ENCODE results near the gene TSPAN2.

The TSPAN2 gene

DNA sequence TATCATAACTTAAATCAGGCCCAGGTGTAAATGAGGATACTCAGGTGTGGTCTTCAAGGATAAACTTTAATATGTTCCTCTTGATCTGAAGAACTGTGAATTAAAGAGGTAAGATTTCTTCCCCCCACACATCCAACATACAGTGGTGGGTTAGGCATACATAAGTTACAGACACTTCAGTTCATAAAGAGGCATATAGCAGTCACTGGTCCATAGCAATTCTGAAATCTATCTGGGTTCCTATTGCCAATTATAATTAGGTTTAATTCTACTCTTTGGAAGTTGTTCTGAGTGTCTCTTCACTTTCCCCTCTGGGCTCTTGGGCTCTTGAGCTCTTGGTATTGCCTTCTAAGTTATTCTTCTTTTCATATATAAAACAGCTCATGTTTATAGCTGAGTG is 32.5 kb upstream of the TSPAN2 start:
- Histone ChIP-seq H3F3A (ENCODE audit: insufficient read depth) (no peaks in the 10 kb centered on the region), H3K27me3 (ENCODE audit: low read length) (no peaks in the 10 kb centered on the region), H4K20me1 (ENCODE audit: low read depth, low read length) (no peaks in the 10 kb centered on the region), H3K79me2 (ENCODE audit: insufficient read depth, low read length) (no peaks in the 10 kb centered on the region), H3K27ac (ENCODE audit: low read depth, low read length) (no peak overlapping the region), H3K4me3 (ENCODE audit: insufficient read depth, low read length, poor library complexity, severe bottlenecking) (no peak overlapping the region), H2AFZ (ENCODE audit: low read depth, low read length, severe bottlenecking) (no peak overlapping the region), H3K36me3 (ENCODE audit: low read length) (no peaks in the 10 kb centered on the region), H3K9me2 (replicated peaks; ENCODE audit: insufficient read depth, low read length) (no peaks in the 10 kb centered on the region), H3K4me2 (ENCODE audit: low read depth, low read length, poor library complexity, severe bottlenecking) (no peak overlapping the region), H3K9me3 (ENCODE audit: insufficient read depth, low read length) (no peaks in the 10 kb centered on the region), H3K9ac (ENCODE audit: low read length) (no peak overlapping the region)
- TF ChIP-seq EZH2phosphoT487 (conservative IDR thresholded peaks at IDR 0.05; ENCODE audit: low read length), result no peak
- TF ChIP-seq, protein P1, sequence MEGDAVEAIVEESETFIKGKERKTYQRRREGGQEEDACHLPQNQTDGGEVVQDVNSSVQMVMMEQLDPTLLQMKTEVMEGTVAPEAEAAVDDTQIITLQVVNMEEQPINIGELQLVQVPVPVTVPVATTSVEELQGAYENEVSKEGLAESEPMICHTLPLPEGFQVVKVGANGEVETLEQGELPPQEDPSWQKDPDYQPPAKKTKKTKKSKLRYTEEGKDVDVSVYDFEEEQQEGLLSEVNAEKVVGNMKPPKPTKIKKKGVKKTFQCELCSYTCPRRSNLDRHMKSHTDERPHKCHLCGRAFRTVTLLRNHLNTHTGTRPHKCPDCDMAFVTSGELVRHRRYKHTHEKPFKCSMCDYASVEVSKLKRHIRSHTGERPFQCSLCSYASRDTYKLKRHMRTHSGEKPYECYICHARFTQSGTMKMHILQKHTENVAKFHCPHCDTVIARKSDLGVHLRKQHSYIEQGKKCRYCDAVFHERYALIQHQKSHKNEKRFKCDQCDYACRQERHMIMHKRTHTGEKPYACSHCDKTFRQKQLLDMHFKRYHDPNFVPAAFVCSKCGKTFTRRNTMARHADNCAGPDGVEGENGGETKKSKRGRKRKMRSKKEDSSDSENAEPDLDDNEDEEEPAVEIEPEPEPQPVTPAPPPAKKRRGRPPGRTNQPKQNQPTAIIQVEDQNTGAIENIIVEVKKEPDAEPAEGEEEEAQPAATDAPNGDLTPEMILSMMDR (IDR thresholded peaks at IDR 0.05; ENCODE audit: insufficient read depth, low read length, poor library complexity, severe bottlenecking), result no peak

DNA sequence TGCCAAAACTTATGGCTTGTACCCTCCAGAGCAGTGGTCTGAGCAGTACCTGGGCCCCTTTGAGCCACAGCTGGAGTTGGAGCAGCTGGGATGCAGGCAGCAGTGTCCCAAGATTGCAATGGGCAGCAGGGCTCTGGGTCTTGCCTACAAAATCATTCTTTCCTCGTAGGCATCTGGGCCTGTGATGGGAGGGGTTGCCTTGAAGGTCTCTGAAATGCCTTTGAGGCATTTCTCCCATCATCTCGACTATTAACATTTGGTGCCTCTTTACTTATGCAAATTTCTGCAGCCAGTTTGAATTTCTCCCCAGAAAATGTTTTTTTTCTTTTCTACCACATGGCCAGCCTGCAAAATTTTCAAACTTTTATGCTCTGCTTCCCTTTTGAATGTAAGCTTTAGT is 31.0 kb upstream of the TSPAN2 start:
- TF ChIP-seq, protein P1 (IDR thresholded peaks at IDR 0.05; ENCODE audit: insufficient read depth, low read length, poor library complexity, severe bottlenecking), result no peak
- TF ChIP-seq EZH2phosphoT487 (conservative IDR thresholded peaks at IDR 0.05; ENCODE audit: low read length), result no peak
- Histone ChIP-seq H2AFZ (ENCODE audit: low read depth, low read length, severe bottlenecking) (no peak overlapping the region), H3K9me2 (replicated peaks; ENCODE audit: insufficient read depth, low read length) (no peaks in the 10 kb centered on the region), H4K20me1 (ENCODE audit: low read depth, low read length) (no peaks in the 10 kb centered on the region), H3K27ac (ENCODE audit: low read depth, low read length) (no peak overlapping the region), H3K9ac (ENCODE audit: low read length) (no peak overlapping the region), H3K4me3 (ENCODE audit: insufficient read depth, low read length, poor library complexity, severe bottlenecking) (no peak overlapping the region), H3K36me3 (ENCODE audit: low read length) (no peaks in the 10 kb centered on the region), H3K79me2 (ENCODE audit: insufficient read depth, low read length) (no peaks in the 10 kb centered on the region), H3K9me3 (ENCODE audit: insufficient read depth, low read length) (no peaks in the 10 kb centered on the region), H3F3A (ENCODE audit: insufficient read depth) (no peaks in the 10 kb centered on the region), H3K4me2 (ENCODE audit: low read depth, low read length, poor library complexity, severe bottlenecking) (no peak overlapping the region), H3K27me3 (ENCODE audit: low read length) (no peaks in the 10 kb centered on the region)

DNA sequence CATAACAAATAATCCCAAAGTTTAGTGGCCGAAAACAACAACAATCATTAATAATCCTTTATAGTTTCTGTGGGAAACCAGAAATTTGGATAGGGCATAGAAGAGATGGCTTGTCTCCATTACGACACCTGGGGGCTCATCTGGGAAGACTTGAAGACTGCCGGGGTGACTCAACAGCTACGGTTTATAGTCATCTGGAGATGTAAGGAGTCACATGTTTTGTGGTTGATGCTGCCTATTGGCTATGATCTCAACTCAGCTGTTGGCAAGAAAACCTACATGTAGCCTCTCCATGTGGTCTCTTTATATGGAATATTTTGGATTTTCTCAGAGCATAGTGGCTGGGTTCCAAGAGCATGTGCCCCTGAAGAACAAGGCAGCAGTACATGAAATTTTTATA is 29.3 kb upstream of the TSPAN2 start:
- Histone ChIP-seq H3K9me3 (ENCODE audit: insufficient read depth, low read length) (no peaks in the 10 kb centered on the region), H3F3A (ENCODE audit: insufficient read depth) (no peaks in the 10 kb centered on the region), H3K4me3 (ENCODE audit: insufficient read depth, low read length, poor library complexity, severe bottlenecking) (no peak overlapping the region), H3K27ac (ENCODE audit: low read depth, low read length) (no peak overlapping the region), H3K9me2 (replicated peaks; ENCODE audit: insufficient read depth, low read length) (no peaks in the 10 kb centered on the region), H3K36me3 (ENCODE audit: low read length) (no peaks in the 10 kb centered on the region), H2AFZ (ENCODE audit: low read depth, low read length, severe bottlenecking) (no peak overlapping the region), H4K20me1 (ENCODE audit: low read depth, low read length) (no peaks in the 10 kb centered on the region), H3K9ac (ENCODE audit: low read length) (no peak overlapping the region), H3K79me2 (ENCODE audit: insufficient read depth, low read length) (no peaks in the 10 kb centered on the region), H3K4me2 (ENCODE audit: low read depth, low read length, poor library complexity, severe bottlenecking) (no peak overlapping the region), H3K27me3 (ENCODE audit: low read length) (no peaks in the 10 kb centered on the region)
- TF ChIP-seq EZH2phosphoT487 (conservative IDR thresholded peaks at IDR 0.05; ENCODE audit: low read length), result no peak
- TF ChIP-seq, protein P1 (IDR thresholded peaks at IDR 0.05; ENCODE audit: insufficient read depth, low read length, poor library complexity, severe bottlenecking), result no peak

All from SU-DHL-6 (cell line).